SK-N-SH treated with all-trans-retinoic acid at 6 μM for 48 hours (cell line): ENCODE measurements around the gene TMEM182.

Experiments used
- ATAC-seq: fragments of 200-7000 bp; cut with Tn5 transposase; 3 replicates; pipeline ENCODE4 v1.9.1; 2020; ENCODE audit warnings: mild to moderate bottlenecking, moderate library complexity
- ARNTL ChIP-seq: fragments of 450-650 bp; formaldehyde crosslinking; IDR thresholded peaks from 2 replicates; pipeline ENCODE4 v1.5.0; 2020; ENCODE audit warnings: low read depth, mild to moderate bottlenecking, moderate library complexity, borderline replicate concordance
- BACH2 ChIP-seq: fragments of 250-450 bp; sonication (Bioruptor Pico); IDR thresholded peaks from 2 replicates; pipeline ENCODE4 v1.9.0; 2021; ENCODE audit warnings: mild to moderate bottlenecking, borderline replicate concordance
- CSDC2 ChIP-seq: fragments of 250-450 bp; sonication (Bioruptor Pico); IDR thresholded peaks from 2 replicates; pipeline ENCODE4 v1.5.0; 2020; ENCODE audit warnings: mild to moderate bottlenecking, moderate library complexity
- ESRRG ChIP-seq: fragments of 250-450 bp; sonication (Bioruptor Pico); IDR thresholded peaks from 2 replicates; pipeline ENCODE4 v1.6.1; 2021; ENCODE audit warnings: mild to moderate bottlenecking
- GLIS3 ChIP-seq: fragments of 250-450 bp; sonication (Bioruptor Pico); IDR thresholded peaks from 2 replicates; pipeline ENCODE4 v1.5.0; 2020; ENCODE audit warnings: mild to moderate bottlenecking, moderate library complexity
- ISL1 ChIP-seq: fragments of 250-450 bp; sonication (Bioruptor Pico); IDR thresholded peaks from 2 replicates; pipeline ENCODE4 v2.1.2; 2022; ENCODE audit warnings: mild to moderate bottlenecking, moderate library complexity
- OSR1 ChIP-seq: fragments of 250-450 bp; sonication (Bioruptor Pico); IDR thresholded peaks from 2 replicates; pipeline ENCODE4 v1.8.0; 2022; ENCODE audit warnings: moderate library complexity, mild to moderate bottlenecking, inconsistent platforms
- PPARA ChIP-seq: fragments of 250-450 bp; sonication (Bioruptor Pico); IDR thresholded peaks from 2 replicates; pipeline ENCODE4 v1.5.0; 2020; ENCODE audit warnings: mild to moderate bottlenecking, borderline replicate concordance
- RARB ChIP-seq: fragments of 250-450 bp; sonication (Bioruptor Pico); IDR thresholded peaks from 2 replicates; pipeline ENCODE4 v1.8.0; 2021; ENCODE audit warnings: mild to moderate bottlenecking, moderate library complexity
- TCF4 ChIP-seq: fragments of 250-450 bp; sonication (Bioruptor Pico); IDR thresholded peaks from 2 replicates; pipeline ENCODE4 v1.8.0; 2021; ENCODE audit warnings: mild to moderate bottlenecking, moderate library complexity, borderline replicate concordance
- TOX ChIP-seq: fragments of 250-450 bp; sonication (Bioruptor Pico); IDR thresholded peaks from 2 replicates; pipeline ENCODE4 v1.8.0; 2021; ENCODE audit warnings: mild to moderate bottlenecking, moderate library complexity, borderline replicate concordance
- ZFP3 ChIP-seq: fragments of 250-450 bp; sonication (Bioruptor Pico); IDR thresholded peaks from 2 replicates; pipeline ENCODE4 v1.5.0; 2020; ENCODE audit warnings: mild to moderate bottlenecking, moderate library complexity
- ZFP30 ChIP-seq: fragments of 450-650 bp; formaldehyde crosslinking; IDR thresholded peaks from 2 replicates; pipeline ENCODE4 v1.5.0; 2022; ENCODE audit warnings: mild to moderate bottlenecking, moderate library complexity
- ZNF70 ChIP-seq: fragments of 450-650 bp; formaldehyde crosslinking; IDR thresholded peaks from 2 replicates; pipeline ENCODE4 v1.5.0; 2020; ENCODE audit warnings: mild to moderate bottlenecking, moderate library complexity
- ZNF8 ChIP-seq: fragments of 450-650 bp; formaldehyde crosslinking; IDR thresholded peaks from 2 replicates; pipeline ENCODE4 v1.5.0; 2020; ENCODE audit warnings: mild to moderate bottlenecking, moderate library complexity
- TF ChIP-seq, protein P1 (sequence below): fragments of 250-450 bp; sonication (Bioruptor Pico); IDR thresholded peaks from 2 replicates; pipeline ENCODE4 v1.8.0; 2020; ENCODE audit warnings: mild to moderate bottlenecking, moderate library complexity, borderline replicate concordance
- TF ChIP-seq, protein P2 (sequence below): fragments of 250-450 bp; sonication (Bioruptor Pico); IDR thresholded peaks from 2 replicates; pipeline ENCODE4 v1.8.0; 2021; ENCODE audit warnings: low read depth, mild to moderate bottlenecking, moderate library complexity, borderline replicate concordance
- TF ChIP-seq, protein P3 (sequence below): fragments of 250-450 bp; sonication (Bioruptor Pico); IDR thresholded peaks from 2 replicates; pipeline ENCODE4 v1.5.1; 2020; ENCODE audit warnings: low read depth, mild to moderate bottlenecking, moderate library complexity
- TF ChIP-seq, protein P4 (sequence below): fragments of 250-450 bp; sonication (Bioruptor Pico); IDR thresholded peaks from 2 replicates; pipeline ENCODE4 v1.5.0; 2020; ENCODE audit warnings: mild to moderate bottlenecking, moderate library complexity
- TF ChIP-seq, protein P5 (sequence below): fragments of 250-450 bp; sonication (Bioruptor Pico); IDR thresholded peaks from 2 replicates; pipeline ENCODE4 v1.5.1; 2021; ENCODE audit warnings: mild to moderate bottlenecking, moderate library complexity

TMEM182 gene

DNA sequence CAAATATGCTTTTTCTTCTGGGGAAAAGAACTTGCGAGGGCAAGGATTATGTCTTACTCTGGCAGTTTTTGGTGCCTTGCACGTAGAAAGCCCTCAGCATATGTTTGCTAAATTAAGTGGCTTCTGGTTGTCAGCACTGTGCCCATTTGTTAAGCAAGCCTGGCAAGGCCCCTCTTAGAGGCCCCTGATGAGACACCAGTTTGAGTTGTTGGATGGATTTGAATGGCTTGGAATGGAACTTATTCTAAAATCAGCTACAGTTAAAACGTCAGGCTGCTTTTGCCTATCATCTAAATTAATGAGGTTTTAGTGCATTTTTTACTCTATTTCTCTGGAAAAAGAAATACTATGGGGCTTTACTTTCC is 28.2 kb downstream of the TMEM182 start:
- TF ChIP-seq, protein P1, sequence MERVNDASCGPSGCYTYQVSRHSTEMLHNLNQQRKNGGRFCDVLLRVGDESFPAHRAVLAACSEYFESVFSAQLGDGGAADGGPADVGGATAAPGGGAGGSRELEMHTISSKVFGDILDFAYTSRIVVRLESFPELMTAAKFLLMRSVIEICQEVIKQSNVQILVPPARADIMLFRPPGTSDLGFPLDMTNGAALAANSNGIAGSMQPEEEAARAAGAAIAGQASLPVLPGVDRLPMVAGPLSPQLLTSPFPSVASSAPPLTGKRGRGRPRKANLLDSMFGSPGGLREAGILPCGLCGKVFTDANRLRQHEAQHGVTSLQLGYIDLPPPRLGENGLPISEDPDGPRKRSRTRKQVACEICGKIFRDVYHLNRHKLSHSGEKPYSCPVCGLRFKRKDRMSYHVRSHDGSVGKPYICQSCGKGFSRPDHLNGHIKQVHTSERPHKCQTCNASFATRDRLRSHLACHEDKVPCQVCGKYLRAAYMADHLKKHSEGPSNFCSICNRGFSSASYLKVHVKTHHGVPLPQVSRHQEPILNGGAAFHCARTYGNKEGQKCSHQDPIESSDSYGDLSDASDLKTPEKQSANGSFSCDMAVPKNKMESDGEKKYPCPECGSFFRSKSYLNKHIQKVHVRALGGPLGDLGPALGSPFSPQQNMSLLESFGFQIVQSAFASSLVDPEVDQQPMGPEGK: no peak
- TF ChIP-seq, protein P2, sequence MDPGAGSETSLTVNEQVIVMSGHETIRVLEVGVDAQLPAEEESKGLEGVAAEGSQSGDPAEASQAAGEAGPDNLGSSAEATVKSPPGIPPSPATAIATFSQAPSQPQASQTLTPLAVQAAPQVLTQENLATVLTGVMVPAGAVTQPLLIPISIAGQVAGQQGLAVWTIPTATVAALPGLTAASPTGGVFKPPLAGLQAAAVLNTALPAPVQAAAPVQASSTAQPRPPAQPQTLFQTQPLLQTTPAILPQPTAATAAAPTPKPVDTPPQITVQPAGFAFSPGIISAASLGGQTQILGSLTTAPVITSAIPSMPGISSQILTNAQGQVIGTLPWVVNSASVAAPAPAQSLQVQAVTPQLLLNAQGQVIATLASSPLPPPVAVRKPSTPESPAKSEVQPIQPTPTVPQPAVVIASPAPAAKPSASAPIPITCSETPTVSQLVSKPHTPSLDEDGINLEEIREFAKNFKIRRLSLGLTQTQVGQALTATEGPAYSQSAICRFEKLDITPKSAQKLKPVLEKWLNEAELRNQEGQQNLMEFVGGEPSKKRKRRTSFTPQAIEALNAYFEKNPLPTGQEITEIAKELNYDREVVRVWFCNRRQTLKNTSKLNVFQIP: no peak
- TF ChIP-seq TOX (no peak), ZFP30 (CRISPR knock-in tag) (no peak), CSDC2 (CRISPR knock-in tag) (no peak), TCF4 (CRISPR knock-in tag) (no peak), ZNF8 (CRISPR knock-in tag) (no peak), ZFP3 (no peak), GLIS3 (CRISPR knock-in tag) (no peak), RARB (CRISPR knock-in tag) (no peak)
- TF ChIP-seq, protein P3, sequence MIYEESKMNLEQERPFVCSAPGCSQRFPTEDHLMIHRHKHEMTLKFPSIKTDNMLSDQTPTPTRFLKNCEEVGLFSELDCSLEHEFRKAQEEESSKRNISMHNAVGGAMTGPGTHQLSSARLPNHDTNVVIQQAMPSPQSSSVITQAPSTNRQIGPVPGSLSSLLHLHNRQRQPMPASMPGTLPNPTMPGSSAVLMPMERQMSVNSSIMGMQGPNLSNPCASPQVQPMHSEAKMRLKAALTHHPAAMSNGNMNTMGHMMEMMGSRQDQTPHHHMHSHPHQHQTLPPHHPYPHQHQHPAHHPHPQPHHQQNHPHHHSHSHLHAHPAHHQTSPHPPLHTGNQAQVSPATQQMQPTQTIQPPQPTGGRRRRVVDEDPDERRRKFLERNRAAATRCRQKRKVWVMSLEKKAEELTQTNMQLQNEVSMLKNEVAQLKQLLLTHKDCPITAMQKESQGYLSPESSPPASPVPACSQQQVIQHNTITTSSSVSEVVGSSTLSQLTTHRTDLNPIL (CRISPR knock-in tag): no peak
- no peak for ATAC-seq

DNA sequence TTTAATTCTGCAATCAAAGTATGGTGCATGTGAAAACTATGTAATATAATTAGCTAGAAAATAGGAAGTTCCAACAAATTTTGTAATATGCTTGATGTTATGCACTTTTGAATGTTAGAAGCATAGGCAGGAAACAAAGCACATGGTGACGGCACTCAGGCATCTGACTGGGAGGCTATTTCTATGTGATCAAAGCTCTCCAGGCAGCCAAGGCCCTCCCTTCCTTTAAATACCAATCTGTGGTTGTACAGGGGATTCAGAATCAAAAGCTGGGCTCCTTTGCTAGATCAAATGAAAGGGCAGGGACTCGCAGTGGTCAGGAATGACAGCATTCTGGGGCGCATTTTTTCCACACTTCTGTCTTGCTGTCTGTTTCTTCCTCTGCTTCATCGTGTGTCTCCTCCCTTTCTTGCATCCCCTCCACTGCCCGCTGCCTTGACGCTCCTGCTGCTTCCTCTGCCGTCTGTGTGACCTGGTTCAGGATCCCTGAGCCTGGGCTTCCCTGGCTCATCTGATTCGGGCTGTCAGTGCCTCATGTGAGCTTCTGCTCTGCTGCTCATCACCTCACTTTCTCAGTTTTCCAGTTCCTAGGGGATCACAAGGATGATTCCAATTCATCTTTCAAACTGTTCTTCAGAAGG is 30.9 kb downstream of the TMEM182 start:
- no peak for ATAC-seq
- TF ChIP-seq ZNF70 (CRISPR knock-in tag) (no peak), ZFP3 (no peak), CSDC2 (CRISPR knock-in tag) (no peak), TOX (no peak), ZNF8 (CRISPR knock-in tag) (no peak), BACH2 (CRISPR knock-in tag) (no peak), PPARA (CRISPR knock-in tag) (no peak)
- TF ChIP-seq, protein P2: no peak
- TF ChIP-seq, protein P1: no peak
- TF ChIP-seq, protein P4, sequence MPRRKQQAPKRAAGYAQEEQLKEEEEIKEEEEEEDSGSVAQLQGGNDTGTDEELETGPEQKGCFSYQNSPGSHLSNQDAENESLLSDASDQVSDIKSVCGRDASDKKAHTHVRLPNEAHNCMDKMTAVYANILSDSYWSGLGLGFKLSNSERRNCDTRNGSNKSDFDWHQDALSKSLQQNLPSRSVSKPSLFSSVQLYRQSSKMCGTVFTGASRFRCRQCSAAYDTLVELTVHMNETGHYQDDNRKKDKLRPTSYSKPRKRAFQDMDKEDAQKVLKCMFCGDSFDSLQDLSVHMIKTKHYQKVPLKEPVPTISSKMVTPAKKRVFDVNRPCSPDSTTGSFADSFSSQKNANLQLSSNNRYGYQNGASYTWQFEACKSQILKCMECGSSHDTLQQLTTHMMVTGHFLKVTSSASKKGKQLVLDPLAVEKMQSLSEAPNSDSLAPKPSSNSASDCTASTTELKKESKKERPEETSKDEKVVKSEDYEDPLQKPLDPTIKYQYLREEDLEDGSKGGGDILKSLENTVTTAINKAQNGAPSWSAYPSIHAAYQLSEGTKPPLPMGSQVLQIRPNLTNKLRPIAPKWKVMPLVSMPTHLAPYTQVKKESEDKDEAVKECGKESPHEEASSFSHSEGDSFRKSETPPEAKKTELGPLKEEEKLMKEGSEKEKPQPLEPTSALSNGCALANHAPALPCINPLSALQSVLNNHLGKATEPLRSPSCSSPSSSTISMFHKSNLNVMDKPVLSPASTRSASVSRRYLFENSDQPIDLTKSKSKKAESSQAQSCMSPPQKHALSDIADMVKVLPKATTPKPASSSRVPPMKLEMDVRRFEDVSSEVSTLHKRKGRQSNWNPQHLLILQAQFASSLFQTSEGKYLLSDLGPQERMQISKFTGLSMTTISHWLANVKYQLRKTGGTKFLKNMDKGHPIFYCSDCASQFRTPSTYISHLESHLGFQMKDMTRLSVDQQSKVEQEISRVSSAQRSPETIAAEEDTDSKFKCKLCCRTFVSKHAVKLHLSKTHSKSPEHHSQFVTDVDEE: no peak

DNA sequence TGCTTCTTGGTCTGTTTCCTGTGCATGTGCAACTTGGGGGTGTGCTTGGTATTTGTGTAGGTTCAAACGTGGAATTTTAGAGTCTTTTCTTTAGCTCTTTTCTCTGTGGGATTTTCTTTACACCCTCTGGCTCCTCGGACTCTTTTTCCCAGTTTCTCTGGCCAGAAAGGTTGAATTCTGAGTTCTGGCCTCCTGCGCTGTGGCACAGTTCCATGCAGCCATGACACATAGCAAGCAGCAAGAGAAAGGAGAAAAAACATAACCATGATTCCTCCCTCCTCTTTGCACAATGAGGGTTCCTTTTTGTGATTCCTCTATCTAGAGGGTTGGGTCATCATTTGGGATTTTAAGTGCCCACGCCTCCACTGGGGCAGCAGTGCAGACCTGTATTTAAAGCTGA is 33.8 kb downstream of the TMEM182 start:
- ATAC-seq: no peak
- no peak for TF ChIP-seq ZFP3
- no peak for TF ChIP-seq ARNTL (CRISPR knock-in tag)
- no peak for TF ChIP-seq ESRRG (CRISPR knock-in tag)
- TF ChIP-seq, protein P5, sequence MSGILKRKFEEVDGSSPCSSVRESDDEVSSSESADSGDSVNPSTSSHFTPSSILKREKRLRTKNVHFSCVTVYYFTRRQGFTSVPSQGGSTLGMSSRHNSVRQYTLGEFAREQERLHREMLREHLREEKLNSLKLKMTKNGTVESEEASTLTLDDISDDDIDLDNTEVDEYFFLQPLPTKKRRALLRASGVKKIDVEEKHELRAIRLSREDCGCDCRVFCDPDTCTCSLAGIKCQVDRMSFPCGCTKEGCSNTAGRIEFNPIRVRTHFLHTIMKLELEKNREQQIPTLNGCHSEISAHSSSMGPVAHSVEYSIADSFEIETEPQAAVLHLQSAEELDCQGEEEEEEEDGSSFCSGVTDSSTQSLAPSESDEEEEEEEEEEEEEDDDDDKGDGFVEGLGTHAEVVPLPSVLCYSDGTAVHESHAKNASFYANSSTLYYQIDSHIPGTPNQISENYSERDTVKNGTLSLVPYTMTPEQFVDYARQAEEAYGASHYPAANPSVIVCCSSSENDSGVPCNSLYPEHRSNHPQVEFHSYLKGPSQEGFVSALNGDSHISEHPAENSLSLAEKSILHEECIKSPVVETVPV (CRISPR knock-in tag): no peak
- no peak for TF ChIP-seq CSDC2 (CRISPR knock-in tag)
- TF ChIP-seq, protein P1: no peak
- no peak for TF ChIP-seq ISL1
- TF ChIP-seq, protein P3 (CRISPR knock-in tag): no peak
- no peak for TF ChIP-seq OSR1 (CRISPR knock-in tag)
